ENCODE results near the gene CARD19. TPM values are rescaled to one million over a fixed set of nuclear protein-coding genes. Genes with fewer than 3 reads are reported as not detected.

The CARD19 gene
- total RNA-seq, 4 donors from 2014 or later: 49.6 to 82.4 (median 70.9) TPM

DNA sequence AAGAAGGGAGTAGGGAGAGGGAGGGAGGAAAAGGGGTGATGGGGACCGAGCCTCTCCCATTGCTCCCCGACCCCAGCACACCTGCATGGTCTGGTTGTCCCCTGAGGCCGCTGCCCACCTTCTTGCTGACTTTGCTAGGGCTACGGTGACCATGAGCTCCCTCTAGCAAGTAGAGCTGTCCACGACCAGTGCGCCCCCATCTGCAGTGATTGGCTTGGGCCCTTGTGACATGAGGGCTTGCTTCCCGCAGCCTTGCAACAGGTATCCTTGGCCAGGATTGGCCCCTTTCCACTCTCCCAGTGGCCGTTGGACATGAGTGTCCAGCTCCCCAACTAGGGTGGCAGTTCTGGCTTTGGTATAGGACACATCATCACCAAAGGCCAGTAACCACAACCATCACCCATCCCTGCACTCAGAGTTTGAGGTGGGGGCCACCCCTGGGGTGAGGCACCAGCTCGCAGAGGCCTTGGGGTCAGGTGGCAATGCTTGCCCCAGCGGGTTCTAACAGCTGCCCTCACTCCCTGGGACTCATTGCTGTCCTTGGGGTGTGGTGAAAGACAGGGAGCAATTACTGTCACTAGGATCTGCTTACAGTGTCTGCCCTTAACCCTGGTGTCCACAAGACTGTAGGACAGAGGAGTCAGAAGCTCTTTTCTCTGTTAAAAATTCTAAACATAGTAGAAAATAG lies 55.2 kb downstream of the CARD19 start:
- Histone ChIP-seq H3K27ac (peak overlapping the region in 1 of 4 donors; percentile 29), H3K36me3 (no peaks in the 10 kb centered on the region), H3K9me3 (no peaks in the 10 kb centered on the region), H3K4me1 (peaks cover 0 to 12% of the 10 kb centered on the region in 2 donors), H3K27me3 (no peaks in the 10 kb centered on the region), H3K4me3 (no peak overlapping the region)
- DNase-seq (no peak), ATAC-seq (no peak)
- in situ Hi-C loops (cut with MboI; ENCODE audit: low sequenced_read_pairs in 4 of 4): loop anchor here (25.0 kb wide), 2 partner anchors 411 to 811 kb away; partner anchors contain the start of gene BARX1 (in 2 of the 4)
- intact Hi-C loops (cut with DNase I; ENCODE audit: low total_unique reads): no loop called here
- TF ChIP-seq POLR2A (IDR thresholded peaks at IDR 0.05): no peak
- TF ChIP-seq, protein P1, sequence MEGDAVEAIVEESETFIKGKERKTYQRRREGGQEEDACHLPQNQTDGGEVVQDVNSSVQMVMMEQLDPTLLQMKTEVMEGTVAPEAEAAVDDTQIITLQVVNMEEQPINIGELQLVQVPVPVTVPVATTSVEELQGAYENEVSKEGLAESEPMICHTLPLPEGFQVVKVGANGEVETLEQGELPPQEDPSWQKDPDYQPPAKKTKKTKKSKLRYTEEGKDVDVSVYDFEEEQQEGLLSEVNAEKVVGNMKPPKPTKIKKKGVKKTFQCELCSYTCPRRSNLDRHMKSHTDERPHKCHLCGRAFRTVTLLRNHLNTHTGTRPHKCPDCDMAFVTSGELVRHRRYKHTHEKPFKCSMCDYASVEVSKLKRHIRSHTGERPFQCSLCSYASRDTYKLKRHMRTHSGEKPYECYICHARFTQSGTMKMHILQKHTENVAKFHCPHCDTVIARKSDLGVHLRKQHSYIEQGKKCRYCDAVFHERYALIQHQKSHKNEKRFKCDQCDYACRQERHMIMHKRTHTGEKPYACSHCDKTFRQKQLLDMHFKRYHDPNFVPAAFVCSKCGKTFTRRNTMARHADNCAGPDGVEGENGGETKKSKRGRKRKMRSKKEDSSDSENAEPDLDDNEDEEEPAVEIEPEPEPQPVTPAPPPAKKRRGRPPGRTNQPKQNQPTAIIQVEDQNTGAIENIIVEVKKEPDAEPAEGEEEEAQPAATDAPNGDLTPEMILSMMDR (IDR thresholded peaks at IDR 0.05 in 4 of 5, conservative IDR thresholded peaks at IDR 0.05 in 1 of 5): no peak

DNA sequence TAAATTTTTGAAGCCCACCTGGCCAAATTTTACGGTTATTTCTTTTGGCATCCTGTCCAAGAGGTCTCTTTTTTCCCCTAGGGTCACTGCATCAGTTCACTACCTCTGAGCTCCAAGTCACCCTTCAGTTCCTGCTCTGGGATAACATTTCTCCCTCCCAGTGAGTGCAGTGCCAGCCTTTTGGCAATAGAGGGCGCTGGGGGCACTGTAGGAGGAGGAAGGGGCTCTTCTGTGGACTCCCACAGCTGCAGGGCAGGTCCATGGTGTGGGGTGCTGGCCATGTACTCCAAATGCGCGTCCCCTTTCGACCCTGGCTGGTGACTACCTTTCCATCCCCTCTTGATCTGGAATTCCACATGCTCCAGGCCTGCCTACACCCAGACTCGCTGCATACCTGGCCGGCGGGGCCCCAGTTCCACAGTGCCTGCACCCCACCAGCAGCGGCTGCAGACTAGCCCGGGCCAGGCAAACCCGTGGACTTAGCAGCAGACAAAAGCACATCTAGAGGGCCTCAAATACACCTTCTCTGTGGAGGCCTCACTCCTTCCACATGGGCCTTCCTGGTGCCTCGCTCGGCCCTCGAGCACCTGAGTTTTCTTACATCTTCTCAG lies 58.4 kb downstream of the CARD19 start:
- no peak for DNase-seq
- no peak overlapping the region for H3K27ac ChIP-seq
- no peaks in the 10 kb centered on the region for H3K36me3 ChIP-seq
- TF ChIP-seq, protein P1 (IDR thresholded peaks at IDR 0.05 in 4 of 5, conservative IDR thresholded peaks at IDR 0.05 in 1 of 5): peak in 3 of 5 experiments; percentile 40 to 55 (median 44)
- no peak for TF ChIP-seq POLR2A (IDR thresholded peaks at IDR 0.05)
- intact Hi-C loops (cut with DNase I; ENCODE audit: low total_unique reads) (no loop called here), in situ Hi-C loops (cut with MboI; ENCODE audit: low sequenced_read_pairs in 4 of 4) (loop anchor here (25.0 kb wide), 2 partner anchors 408 to 808 kb away; partner anchors contain the start of gene BARX1 (in 2 of the 4))
- no peak overlapping the region for H3K4me3 ChIP-seq
- H3K27me3 ChIP-seq: no peaks in the 10 kb centered on the region
- ATAC-seq: no peak
- H3K9me3 ChIP-seq: no peaks in the 10 kb centered on the region
- no peaks in the 10 kb centered on the region for H3K4me1 ChIP-seq

DNA sequence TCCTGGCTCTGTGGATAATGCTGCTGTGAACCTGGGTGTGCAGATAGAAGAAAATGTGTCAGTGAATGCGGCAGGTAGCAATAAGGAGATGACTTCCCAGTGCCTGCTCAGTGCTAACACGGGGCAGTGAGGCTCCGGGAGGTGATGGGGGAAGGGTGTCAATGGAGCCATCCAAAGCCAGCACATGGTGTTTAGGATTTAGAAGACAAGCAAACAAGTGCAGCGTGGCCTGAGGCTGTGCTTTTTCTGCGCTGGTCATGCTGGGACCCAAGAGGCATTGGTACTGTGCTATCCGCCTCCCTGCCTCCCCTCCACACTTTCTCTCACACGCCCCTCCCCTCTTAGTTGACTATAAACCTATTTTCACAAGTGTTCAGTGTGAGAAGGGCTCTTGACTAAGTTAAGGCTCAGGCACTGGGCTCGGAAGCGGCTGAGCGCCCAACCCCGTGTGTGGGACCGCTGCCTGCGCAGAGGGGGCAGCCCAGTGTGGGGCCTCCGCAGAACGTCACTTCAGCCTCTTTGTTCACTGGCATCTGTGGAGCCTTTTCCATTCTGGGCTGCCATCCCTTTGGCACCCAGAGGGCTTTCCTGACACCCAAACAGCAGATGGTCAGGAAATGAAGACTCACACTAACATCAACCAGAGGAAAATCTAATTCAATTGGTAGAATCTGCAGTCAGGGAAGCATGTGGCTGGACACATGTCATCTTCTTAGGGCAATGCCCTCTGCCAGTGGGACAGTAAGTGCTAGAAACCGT lies 59.9 kb downstream of the CARD19 start:
- no peaks in the 10 kb centered on the region for H3K36me3 ChIP-seq
- in situ Hi-C loops (cut with MboI; ENCODE audit: low sequenced_read_pairs in 4 of 4): loop anchor here (5.0 to 25.0 kb wide), 3 partner anchors 146 to 806 kb away; partner anchors contain the start of gene BARX1 (in 2 of the 4)
- intact Hi-C loops (cut with DNase I; ENCODE audit: low total_unique reads): no loop called here
- no peaks in the 10 kb centered on the region for H3K27me3 ChIP-seq
- H3K9me3 ChIP-seq: no peaks in the 10 kb centered on the region
- peak overlapping the region; percentile 22 to 31 (median 27) for H3K27ac ChIP-seq
- TF ChIP-seq POLR2A (IDR thresholded peaks at IDR 0.05): no peak
- TF ChIP-seq, protein P1 (IDR thresholded peaks at IDR 0.05 in 4 of 5, conservative IDR thresholded peaks at IDR 0.05 in 1 of 5): no peak
- no peak overlapping the region for H3K4me3 ChIP-seq
- peak in 1 of 2 donors; percentile 36 for ATAC-seq
- no peak for DNase-seq
- peaks cover 0 to 7% of the 10 kb centered on the region in 2 donors for H3K4me1 ChIP-seq

DNA sequence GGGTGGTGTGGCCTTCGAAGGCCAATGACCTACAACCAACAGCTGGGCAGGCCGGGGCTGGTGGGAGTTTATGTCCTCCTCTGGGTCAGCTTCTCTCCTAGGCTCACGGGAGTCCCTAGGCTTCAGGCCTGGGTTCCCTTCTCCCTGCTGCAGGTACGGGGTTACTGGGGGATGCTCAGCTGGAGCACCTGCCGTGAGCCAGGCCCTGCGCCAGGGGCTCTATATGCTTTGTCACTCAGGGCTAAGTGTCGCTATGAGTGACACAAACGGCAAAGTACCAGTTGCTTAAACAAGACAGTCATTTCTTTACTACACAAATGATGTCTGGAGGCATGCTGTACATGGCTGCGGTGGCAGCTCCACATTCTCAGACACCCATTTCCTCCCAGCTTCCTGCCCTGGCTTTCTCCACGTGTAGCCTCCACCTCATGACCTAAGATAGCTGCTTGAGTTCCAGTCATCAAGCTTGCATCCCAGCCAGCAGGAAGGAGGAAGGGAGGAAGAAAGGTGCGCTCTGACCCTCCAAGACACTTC lies 60.5 kb downstream of the CARD19 start:
- DNase-seq: no peak
- no peak overlapping the region for H3K4me3 ChIP-seq
- no peaks in the 10 kb centered on the region for H3K27me3 ChIP-seq
- no peak for TF ChIP-seq POLR2A (IDR thresholded peaks at IDR 0.05)
- TF ChIP-seq, protein P1 (IDR thresholded peaks at IDR 0.05 in 4 of 5, conservative IDR thresholded peaks at IDR 0.05 in 1 of 5): no peak
- in situ Hi-C loops (cut with MboI; ENCODE audit: low sequenced_read_pairs in 4 of 4) (loop anchor here (5.0 to 25.0 kb wide), 3 partner anchors 146 to 806 kb away; partner anchors contain the start of gene BARX1 (in 2 of the 4)), intact Hi-C loops (cut with DNase I; ENCODE audit: low total_unique reads) (no loop called here)
- no peaks in the 10 kb centered on the region for H3K9me3 ChIP-seq
- ATAC-seq: no peak
- peaks cover under 1 to 10% of the 10 kb centered on the region in 2 donors for H3K4me1 ChIP-seq
- peak overlapping the region in 2 of 4 donors; percentile 22 to 27 for H3K27ac ChIP-seq
- H3K36me3 ChIP-seq: no peaks in the 10 kb centered on the region

Data from gastrocnemius medialis (tissue), 4 donors.